HG02981 (cell line): Measurements from ENCODE around the gene ABI1.
"Not testable (repeated sequence)": the region's sequence is repeated elsewhere in the genome, so short reads cannot be mapped to it uniquely, and the experiment has no call there.

Experiments
- ATAC-seq: cut with Tn5 transposase; IDR thresholded peaks from one replicate; pipeline ENCODE4 v1.9.1; 2021; ENCODE audit warnings: mild to moderate bottlenecking, moderate library complexity; ENCODE audit not compliant: unreplicated experiment

The ABI1 gene

DNA sequence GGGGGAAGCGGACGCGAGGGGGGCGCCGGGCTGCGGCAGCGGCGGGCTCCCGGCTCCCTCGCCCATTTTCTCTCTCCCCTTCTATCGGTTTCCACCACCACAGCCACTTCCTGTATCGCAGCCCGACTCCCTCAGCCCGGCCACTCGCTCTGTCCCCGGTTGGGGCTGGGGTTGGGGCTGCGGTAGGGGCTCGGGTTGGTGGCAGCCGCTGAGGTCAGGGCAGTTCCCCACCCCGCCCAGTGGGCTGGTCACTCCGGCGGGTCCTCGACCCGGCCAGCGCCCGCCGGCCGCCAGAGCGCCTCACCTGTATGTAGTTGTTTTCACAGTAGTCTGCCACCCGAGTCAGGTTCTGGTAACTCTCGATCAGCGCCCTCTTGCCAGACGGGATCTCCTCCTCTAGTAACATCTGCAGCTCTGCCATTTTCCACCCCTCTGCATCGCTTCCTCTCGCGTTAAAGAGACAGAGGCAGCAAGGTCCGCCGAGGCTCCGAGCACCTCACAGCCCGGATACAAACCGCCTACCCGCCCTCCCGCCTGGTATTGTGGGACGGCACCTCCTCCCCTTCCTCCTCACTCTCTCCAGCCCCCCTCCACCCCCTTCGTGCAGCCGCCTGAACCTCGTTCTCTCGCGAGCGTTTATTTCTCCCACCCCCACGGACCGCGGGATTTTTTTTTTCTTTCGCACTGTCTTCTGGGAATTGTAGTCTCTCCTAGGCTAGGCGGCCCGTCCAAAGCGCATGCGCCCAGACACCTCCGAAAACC, at the start of gene ABI1:
ABI1 (minus strand) TSS at position 516 of the 762 bp plus-strand sequence; CDS start at position 421, 95 bp downstream.
- ATAC-seq: peak; percentile 58

DNA sequence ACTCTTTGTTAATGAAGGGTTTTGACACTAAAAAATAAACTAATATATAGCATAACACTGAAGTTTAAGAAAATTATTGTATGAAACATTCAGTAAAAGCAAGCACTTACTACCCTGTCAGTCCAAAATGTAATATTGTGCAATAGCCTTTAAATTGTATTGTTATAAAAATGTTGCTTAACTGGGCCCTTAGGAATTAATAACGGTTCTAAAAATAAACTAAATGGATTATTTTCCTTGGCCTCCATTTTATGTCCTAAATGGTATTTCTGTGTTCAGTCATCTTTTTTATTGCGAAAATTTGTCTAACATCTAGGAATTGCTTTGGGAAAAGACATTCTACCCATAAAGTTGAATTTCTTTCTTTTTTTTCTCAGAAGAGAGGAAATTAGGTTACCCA, 49.0 kb upstream of the ABI1 start:
- ATAC-seq: no peak

DNA sequence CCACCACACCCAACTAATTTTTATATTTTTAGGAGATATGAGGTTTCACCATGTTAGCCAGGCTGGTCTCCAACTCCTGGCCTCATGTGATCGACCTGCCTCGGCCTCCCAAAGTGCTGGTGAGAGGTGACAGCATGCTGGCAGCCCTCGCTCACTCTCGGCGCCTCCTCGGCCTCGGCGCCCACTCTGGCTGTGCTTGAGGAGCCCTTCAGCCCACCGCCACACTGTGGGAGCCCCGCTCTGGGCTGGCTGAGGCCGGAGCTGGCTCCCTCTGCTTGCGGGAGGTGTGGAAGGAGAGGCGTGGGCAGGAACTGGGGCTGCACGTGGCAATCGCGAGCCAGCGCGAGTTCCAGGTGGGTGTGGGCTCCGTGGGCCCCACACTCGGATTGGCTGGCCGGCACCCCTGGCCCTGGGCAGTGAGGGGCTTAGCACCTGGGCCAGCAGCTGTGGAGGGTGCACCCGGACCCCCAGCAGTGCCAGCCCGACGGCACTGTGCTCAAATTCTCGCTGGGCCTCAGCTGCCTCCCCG, 44.6 kb upstream of the ABI1 start:
- not testable (repeated sequence) for ATAC-seq

DNA sequence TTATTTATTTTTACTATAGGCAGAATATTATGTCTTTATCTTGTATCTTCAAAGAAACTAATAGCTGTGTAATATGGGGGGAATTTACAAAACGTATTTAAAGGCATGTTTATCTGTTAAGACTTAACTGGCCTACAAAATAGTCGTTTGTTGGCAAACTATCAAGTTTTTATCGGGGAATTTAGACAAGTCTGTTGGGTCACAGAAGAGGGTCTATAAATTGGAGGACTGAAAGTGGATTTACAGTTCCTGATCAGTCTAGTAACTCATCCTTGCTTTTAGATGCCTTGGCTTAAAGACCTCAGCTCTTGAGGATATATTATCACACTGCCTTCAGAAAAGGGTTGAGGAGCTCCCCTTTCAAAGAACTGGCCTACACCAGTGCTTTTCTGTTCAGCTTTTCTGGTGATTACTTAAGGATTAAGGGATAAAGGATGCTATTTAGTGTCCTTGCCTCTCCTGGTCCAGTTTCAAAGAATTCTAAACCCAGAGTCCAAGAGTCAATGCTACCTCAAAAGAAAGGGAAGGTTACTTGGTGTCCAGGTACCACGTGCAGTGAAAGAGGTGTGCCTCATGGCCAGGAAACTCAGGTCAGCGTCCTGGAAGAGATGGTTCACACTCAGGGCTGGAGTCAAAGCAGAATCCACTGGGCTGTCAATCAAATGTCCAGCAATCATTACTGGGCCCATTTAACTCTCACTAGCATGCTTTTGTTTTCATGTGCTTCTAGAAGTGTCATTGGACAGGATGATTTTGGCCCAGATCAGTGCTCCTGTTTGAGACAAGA, 42.9 kb upstream of the ABI1 start:
- no peak for ATAC-seq

DNA sequence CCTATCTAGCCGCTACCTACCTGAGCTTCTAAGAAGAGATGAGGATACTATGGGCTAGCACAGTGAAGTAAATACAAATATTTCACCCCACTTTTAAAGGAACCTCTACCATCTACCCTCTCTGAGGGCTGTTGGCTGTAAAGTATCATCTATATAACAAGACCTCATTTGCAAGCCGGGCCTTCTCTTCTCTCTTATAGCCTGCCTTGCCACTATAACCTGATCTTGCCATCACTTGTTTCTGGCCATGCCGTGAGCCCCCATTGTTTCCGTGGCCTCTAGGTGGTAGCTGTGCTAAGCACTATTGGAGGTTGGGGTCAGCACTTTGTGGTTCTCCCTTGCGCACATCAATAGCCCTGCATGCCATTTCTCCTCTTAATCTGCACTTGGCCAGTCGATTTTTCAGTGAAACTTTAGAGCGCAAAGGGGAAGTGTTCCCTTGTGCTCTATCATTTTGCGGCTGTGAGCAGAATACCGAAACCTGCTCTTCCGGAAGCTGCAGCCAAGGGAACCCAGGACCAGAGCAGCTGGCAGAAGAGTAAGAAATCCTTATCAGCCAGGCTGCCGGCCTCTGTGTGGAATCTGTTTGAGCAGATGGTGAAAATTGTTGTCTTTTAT, 31.7 kb upstream of the ABI1 start:
- peak; percentile 84 for ATAC-seq

DNA sequence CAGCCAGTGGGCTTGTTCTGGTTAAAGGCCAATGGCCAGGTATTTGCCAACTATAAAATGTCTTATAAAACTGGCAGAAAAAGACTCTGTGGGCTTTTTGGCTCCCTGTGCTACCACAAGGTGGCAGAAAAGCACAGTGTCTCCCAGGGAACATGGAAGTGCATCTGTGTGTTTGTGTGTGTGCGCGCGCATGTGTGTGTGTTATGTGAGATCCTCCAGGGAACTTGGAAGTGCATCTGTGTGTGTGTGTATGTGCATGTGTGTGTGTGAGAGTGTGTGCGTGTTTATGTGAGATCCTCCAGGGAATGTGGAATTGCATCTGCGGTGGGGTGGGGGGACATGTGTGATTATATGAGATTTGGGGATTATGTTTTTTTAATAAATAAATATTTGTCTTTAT, 30.2 kb upstream of the ABI1 start:
- no peak for ATAC-seq

DNA sequence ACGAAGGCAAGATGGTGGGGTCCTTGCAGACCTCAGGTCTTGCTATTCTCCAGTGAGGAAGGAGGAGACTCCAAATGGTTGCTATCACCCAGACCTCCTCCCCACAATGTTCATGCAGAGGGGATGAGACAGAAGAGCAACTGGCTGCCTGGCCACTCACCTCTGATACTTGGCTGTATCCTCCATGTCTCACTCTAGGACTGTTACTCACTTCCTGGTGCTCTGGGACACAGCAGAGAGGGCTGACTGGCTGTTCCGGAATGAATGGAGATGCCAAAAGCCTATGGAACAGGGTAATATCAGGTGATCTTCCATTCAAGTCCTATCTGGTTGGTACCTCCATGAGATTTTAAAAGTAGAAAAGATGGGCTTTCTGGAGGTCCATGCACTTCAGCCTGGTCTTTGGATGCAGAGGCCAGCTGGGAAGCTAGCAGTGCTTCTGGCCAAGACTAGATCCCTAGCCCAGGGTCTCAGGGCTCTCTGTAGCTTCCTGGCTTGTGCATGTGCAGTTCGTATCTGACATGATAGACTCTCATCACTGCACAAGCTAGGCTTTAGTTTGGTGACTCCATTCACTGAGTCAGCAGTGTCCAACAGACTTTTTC, 27.0 kb upstream of the ABI1 start:
- no peak for ATAC-seq

DNA sequence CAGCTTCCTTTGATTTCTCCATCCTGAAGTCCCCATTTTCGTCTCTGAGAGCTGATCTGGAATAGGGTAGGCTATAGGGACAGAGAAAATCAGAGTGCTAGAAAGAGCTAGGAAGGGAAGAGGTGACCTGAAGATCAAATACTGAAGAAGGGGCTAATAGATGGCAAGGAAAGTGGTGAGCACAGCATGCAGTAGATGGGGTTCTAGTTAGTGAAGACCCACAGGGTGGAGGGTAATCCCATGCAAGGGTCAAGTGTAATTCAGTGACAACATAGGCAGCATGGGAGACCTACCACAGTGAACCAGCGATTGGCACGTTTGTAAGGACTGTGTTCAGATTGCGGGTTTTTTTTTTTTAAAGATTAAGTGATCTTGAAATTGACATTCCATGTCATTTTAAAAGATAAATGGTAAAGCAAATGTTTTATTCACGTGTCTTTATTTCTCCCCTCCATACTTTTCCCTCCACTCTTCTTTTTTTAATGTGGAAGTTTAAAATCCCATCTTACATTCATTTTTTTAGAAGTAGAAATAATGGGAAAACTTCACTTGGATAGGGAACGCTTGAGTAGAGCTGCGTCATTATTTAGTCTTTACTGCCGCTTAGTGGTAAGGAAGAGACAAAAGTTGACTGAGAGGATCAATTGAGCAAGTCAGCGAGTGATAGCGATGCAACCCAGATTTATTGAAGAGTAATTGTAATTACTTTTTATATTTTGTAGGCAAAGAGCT, 21.0 kb upstream of the ABI1 start:
- ATAC-seq: no peak

DNA sequence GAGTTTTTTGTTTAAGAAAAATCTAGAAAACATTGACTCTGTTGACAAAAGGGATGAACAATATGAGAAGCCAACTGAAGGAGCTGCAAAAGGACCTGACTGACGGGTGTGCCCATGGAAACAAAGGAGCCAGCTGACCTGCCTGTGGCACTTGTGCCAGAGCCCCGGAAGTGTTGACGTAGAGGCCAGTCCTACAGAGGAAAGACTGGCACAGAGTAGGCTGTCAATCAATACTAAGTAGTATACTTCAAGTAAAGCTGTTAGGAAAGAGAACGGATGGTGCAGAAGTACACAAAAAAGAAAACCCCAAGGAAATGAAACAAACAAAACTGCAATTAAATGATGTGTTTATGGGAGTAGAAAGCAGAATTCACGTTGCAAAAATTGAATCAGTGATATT, 19.0 kb upstream of the ABI1 start:
- ATAC-seq: no peak

DNA sequence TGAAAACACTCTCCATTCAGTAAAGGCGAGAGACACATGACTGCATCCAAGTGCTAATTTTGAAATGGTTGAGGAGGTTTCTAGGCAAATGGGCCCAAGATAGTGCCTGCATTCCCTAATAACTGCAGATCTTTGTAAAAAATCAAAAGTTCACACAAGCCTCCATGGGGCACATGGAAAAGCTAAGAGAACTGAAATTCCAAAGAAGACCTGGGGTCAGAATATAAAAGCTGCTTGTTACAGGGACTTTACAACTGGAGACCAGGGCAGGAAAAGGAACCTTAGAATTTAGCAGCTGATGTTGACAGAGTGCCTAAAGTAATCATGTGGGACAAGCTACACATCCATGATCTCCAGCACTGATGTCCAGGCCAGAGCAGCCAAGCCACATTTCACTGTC, 10.0 kb upstream of the ABI1 start:
- no peak for ATAC-seq

DNA sequence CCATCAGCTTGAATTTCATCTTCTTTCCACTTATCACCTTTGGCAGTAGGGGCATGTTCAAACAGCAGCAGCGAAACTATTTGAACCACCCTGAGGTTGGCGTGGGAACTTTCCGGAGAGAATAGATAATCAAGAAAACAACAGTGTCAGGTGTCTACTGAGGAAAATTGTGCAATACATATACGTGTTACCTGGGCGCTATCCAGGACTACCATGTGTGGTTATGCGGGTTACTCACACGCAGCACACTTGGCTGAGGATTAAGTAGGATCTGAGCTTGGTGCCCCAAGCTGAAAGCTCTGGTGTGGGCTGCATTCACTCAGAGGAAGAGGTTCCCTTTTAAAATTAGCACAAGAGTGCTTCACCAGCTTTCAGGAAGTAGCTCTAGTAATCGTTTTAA, 8.8 kb upstream of the ABI1 start:
- ATAC-seq: no peak

DNA sequence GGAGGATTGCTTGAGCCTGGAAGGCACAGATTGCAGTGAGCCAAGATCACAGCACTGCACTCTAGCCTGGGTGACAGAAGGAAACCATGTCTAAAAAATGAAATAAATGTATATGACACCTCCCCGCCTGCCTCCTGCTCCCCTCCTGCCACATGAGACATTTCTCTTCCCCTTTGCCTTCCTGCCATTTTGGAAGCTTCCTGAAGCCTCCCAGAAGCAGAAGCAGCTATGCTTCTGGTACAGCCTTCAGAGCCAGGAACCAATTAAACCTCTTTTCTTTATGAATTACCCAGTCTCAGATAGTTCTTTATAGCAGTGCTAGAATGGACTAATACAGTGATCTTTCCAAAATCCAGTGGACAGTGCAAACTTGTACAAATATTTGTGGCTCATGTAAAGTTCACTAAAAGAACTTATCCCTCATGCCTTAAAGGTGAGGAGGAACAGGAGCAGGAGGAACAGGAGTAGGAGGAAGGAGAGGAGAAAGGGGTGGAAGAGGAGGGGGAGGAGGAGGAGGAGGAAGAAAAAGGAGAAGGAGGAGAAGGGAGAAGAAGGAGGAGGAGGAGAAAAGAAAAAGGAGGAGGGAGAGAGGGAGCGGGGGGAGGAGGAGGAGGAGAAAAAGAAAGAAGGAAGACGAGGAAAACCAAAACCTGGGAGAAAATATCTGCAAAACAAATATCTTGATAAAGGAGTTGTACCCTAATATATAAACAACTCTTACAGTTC, 2.8 kb upstream of the ABI1 start:
- ATAC-seq: no peak

DNA sequence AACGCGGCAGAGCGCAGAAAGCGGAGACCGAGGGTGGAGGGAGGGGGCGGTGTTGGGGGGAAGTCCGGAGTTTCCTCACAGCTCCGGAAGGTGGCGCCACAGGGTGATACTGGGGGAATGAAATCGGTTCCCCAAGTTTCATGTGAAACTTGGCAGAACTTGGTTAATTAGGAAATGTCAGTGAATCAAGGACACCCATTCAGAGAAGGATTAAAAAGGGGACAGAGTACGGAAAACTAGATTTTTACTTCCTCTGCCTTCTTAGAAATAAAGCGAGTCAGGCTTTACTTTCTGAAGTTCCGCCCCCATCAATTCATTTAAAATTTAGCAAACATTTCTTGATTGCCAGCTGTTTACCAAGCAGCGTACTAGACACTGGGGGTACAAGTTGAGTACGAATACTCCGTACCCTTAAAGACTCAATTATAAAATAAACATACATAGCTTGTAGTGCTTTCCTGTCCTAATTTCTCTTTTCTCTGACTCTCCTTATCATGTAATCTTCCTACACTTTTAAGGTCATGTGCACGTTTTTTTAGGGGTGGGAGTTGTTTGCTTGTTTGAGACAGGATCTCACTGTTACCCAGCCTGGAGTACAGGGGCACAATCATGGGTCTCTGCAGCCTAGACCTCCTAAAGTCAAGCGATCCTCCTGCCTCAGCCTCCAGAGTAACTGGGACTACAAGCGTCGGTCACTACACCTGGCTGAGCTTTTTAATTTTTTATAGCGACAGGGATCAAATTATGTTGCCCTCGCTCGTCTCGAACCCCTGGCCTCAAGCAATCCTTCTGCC, 644 bp upstream of the ABI1 start:
- no peak for ATAC-seq

DNA sequence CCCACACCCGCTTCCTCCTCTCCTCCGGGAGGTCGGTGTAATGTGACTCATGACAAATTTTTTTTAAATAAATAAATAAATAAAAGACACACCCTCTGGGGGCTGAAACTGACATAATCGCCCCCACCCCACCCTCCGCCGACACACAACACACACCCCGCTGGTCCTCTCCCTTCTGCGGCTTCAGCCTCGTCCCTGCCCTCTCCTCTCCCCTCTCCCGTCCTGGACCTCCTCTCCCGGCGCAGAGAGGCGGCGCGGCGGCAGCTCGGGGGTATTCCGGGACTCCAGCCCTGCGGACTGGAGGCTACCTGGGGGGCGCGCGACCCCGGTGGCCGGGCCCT, 686 bp downstream of the ABI1 start:
- peak; percentile 17 for ATAC-seq

DNA sequence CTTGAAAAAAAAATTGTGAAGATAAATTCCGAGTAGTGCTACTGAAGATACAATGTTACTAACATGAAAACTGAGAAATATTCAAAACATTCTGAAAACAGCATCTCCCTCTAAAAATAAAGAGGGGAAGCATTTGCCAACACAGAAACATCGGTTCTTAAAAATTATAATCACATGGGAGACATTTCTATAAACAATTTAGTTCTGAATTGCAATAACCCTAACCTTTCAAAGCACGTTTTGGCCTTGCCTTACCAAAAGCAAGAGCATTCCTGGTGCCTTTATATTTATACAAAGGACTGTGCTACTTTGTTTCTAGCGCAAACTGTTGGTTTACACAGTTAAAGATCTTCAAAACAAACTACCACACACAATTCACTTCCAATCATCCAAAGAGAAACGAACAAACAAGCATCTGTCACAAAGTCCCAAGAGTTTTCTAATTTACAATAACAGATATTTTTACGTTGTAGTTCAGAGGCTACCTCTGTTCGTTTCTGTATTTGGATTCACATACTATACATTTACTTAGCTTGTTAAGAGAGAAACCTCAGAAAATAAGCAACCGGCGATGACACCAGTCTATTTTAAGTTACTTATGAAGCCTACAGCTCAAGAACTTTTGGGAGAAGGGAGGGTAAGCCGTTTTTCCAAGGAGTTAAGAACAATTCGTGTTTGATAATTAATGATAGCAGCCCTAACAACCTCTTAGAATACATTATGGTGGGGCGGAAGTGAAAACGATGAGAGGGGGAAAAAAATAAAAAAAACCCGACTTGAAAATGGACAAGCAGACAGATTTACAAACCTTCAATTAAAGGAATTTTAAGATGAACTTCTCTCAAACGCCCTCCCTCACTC, 1.3 kb downstream of the ABI1 start:
- ATAC-seq: no peak

DNA sequence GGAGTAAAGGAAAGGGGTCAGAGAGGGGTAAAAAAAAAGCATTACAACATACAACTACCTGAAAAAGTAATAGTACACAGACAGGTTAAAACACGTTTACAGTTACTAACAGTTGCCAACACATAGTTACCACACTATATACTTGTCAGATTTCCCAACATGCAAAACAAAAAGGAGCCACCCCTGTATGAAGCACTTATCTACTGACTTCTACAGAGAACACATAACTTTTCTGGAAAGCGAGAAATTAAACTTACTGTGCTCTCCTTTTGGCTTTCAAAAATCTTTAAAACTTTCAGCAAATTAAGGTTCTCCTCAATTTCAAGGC, 2.1 kb downstream of the ABI1 start:
- ATAC-seq: no peak

DNA sequence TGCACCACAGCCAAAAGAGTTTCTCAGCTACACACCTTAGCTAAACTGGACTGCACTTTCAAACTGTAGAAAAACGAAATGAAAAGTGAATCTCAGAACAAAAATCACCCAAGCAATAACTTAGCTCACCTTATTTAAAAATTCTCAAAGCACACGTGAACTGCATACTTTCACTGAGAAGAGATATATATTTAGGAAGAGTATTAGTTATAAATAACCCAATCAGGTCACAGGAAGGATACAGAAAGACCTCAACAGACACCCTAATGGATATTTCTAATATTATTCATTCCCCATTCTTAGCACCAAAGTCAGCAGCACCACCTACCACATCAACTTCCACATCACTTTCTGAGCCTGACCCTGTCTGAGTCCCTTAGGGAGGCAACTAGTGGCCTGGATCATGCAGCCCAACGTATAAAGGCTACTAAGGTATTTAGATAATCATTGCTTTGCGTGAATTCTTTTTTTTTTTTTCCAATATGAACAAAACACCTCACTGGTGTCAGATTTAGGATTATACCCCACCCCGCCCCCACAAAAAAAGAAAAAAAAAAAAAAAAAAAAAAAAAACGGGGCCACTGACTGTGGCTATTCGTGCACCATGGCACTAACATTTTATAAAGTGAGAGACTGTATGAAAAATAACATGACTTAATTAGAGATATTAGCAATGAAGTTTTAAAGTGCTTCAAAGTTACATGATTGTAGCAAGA, 2.6 kb downstream of the ABI1 start:
- peak; percentile 24 for ATAC-seq

DNA sequence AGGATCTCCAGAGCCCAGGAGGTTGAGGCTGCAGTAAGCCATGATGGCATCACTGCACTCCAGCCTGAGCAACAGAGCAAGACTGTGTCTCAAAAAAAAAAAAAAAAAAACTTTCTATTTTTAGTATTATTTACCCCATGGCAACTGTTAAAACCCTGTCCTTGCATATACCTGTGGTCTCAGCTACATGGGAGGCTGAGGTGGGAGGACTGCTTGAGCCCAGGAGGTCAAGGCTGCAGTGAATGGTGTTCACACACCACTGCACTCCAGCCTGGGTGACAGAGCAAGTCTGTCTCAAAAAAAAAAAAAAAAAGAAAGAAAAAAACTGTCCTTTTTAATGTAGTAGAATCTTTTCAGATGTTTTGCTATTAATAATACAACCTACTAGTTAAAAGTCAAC, 3.2 kb downstream of the ABI1 start:
- peak; percentile 2 for ATAC-seq
